ENCODE data around the gene ST3GAL4. TPM values are rescaled to one million over a fixed set of nuclear protein-coding genes. Genes with fewer than 3 reads are reported as not detected.
A peak's percentile ranks its signal among the peaks of the same experiment; 100 is the strongest.

ST3GAL4 gene
- total RNA-seq, 1 experiment from 2014 or later: 13.6 TPM

- H3K23me2 ChIP-seq (ENCODE audit: insufficient read length, low read depth, low read length, poor library complexity, severe bottlenecking): no peaks in the 10 kb centered on the region
- Mint-ChIP-seq H3K27ac (peak overlapping the region in 1 of 3 experiments; percentile 64; a peak in 1 of 7 replicates), H3K4me1 (peaks cover 27 to 33% of the 10 kb centered on the region in 2 experiments), H3K27me3 (ENCODE audit: low read depth) (no peaks in the 10 kb centered on the region; the same call in 1 of the 2 replicates), H3K9me3 (peaks cover 0 to 2% of the 10 kb centered on the region in 2 experiments; a peak in 2 of 5 replicates), H3K36me3 (ENCODE audit: insufficient read depth in 1 of 3, low read depth in 3 of 3) (peaks cover 4 to 11% (median 8%) of the 10 kb centered on the region in 3 experiments; a peak in 6 of 7 replicates), H3K4me3 (no peak overlapping the region)
- no peak overlapping the region for H3K4me2 ChIP-seq (ENCODE audit: insufficient read depth, insufficient read length, low read length)
- no CpG with 5 or more reads among the region's 15 CpGs for WGBS (ENCODE audit: extremely low coverage, insufficient read length, low lambda C conversion rate)
- H3K4me1 ChIP-seq (ENCODE audit: insufficient read depth, low read length): peaks cover 3% of the 10 kb centered on the region; the same call in 1 of the 2 replicates
- H3K18ac ChIP-seq (ENCODE audit: insufficient read length, low read depth, low read length): no peak overlapping the region
- no peak overlapping the region for H2BK12ac ChIP-seq (ENCODE audit: insufficient read length, low read depth, low read length)
- DNase-seq: peak; percentile 53
- no peak overlapping the region for H3K14ac ChIP-seq (ENCODE audit: insufficient read depth, low read length)
- H3K27ac ChIP-seq (ENCODE audit: insufficient read length, low read depth, low read length): no peak overlapping the region
- H2AFZ ChIP-seq (ENCODE audit: low read length): no peak overlapping the region
- no peaks in the 10 kb centered on the region for H4K20me1 ChIP-seq (ENCODE audit: control insufficient read depth, insufficient read depth, insufficient read length)
- H3K27me3 ChIP-seq (ENCODE audit: insufficient read depth, low read length): no peaks in the 10 kb centered on the region
- no peaks in the 10 kb centered on the region for H3K79me1 ChIP-seq (ENCODE audit: insufficient read depth, low read depth, low read length, poor library complexity, severe bottlenecking)
- no peak overlapping the region for H2AK5ac ChIP-seq (ENCODE audit: insufficient read length, low read length)
- H2BK20ac ChIP-seq (ENCODE audit: low read depth, low read length, poor library complexity, severe bottlenecking): no peak overlapping the region
- H4K8ac ChIP-seq (replicated peaks; ENCODE audit: insufficient read length, low read depth, low read length): no peak overlapping the region
- no peak overlapping the region for H3K23ac ChIP-seq (ENCODE audit: insufficient read length, low read depth, low read length)
- no peak overlapping the region for H2BK120ac ChIP-seq (ENCODE audit: low read depth, low read length, poor library complexity, severe bottlenecking)
- no peaks in the 10 kb centered on the region for H3K9me3 ChIP-seq (ENCODE audit: control insufficient read depth, low read depth, low read length)
- H3K56ac ChIP-seq (ENCODE audit: insufficient read length, low read depth, low read length): no peak overlapping the region
- no peak for TF ChIP-seq CTCF (conservative IDR thresholded peaks at IDR 0.05)
- no peak overlapping the region for H3K9ac ChIP-seq (ENCODE audit: extremely low read depth, insufficient read length, low read length)
- no peak overlapping the region for H4K91ac ChIP-seq (ENCODE audit: insufficient read length, low read depth, low read length)
- H2BK15ac ChIP-seq (ENCODE audit: low read depth, low read length): no peak overlapping the region
- H3K4ac ChIP-seq (ENCODE audit: low read depth, low read length): no peak overlapping the region
- H2BK5ac ChIP-seq (ENCODE audit: insufficient read length, low read length): no peak overlapping the region
- no peaks in the 10 kb centered on the region for H3K79me2 ChIP-seq (ENCODE audit: insufficient read depth, low read length)
- no peak overlapping the region for H4K5ac ChIP-seq (ENCODE audit: insufficient read length, low read depth, low read length)
- H3T11ph ChIP-seq (ENCODE audit: low read length): no peak overlapping the region
These were observed 47.6 kb downstream of the ST3GAL4 start for GRCh38 chr11:126403022-126403581.

All from H9 (cell line).